ENCODE results near the gene PDE4B. TPM values are rescaled to one million over a fixed set of nuclear protein-coding genes. Genes with fewer than 3 reads are reported as not detected.
A peak's percentile ranks its signal among the peaks of the same experiment; 100 is the strongest.

The PDE4B gene
- total and polyA plus RNA-seq, 10 of the 15 experiments (the other 5 are each of a cell fraction or from before 2014, with no cell fraction given) = 3.0 to 13.2 (median 5.7) TPM

DNA sequence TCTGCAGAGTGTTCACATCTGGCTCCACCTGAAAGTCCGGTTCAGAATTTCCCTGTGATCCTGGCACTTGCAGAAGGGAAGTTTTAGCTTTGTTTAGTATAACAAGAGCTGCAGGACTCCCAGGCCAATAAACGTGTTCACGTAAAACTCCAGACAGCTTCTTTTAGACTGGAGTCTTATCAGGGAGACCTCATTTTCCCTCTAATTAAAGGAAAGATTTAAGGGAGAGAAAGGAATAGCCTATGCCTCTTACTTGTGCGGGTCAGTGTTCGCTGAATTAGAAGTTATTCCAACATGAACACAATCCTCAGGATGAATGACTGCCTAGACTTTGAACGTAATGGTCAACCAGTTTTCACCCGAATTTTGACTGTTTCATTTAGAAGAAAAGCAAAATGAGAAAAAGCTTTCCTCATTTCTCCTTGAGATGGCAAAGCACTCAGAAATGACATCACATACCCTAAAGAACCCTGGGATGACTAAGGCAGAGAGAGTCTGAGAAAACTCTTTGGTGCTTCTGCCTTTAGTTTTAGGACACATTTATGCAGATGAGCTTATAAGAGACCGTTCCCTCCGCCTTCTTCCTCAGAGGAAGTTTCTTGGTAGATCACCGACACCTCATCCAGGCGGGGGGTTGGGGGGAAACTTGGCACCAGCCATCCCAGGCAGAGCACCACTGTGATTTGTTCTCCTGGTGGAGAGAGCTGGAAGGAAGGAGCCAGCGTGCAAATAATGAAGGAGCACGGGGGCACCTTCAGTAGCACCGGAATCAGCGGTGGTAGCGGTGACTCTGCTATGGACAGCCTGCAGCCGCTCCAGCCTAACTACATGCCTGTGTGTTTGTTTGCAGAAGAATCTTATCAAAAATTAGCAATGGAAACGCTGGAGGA is 539.2 kb downstream of the PDE4B start:
- H3K4me3 ChIP-seq = peak overlapping the region; percentile 81
- POLR2A ChIA-PET = interaction anchor here (0.7 to 6.1 kb wide), 12 partner anchors 8 to 113 kb away, joined by 3 to 79 read pairs (median 4); no protein-coding TSS in a partner anchor
- CTCF ChIA-PET = interaction anchor here (0.6 to 8.9 kb wide), 17 partner anchors 8 to 114 kb away, joined by 3 to 123 read pairs (median 5); no protein-coding TSS in a partner anchor
- H3K27ac ChIP-seq (ENCODE audit: control insufficient read depth, insufficient read depth) = peak overlapping the region; percentile 93
- peak; percentile 13 for ATAC-seq
- peaks cover 45% of the 10 kb centered on the region for H3K79me2 ChIP-seq (ENCODE audit: control insufficient read depth, insufficient read depth, low read length)
- SMC1A ChIA-PET (ENCODE audit: uncharacterized antibody, unreplicated experiment) = interaction anchor here (0.8 to 16.3 kb wide), 27 partner anchors 8 to 118 kb away, joined by 3 to 331 read pairs (median 4); no protein-coding TSS in a partner anchor
- peak overlapping the region; percentile 45 for H2AFZ ChIP-seq (ENCODE audit: control insufficient read depth, low read depth, low read length)
- RAD21 ChIA-PET (ENCODE audit: unreplicated experiment) = interaction anchor here (0.6 to 13.5 kb wide), 27 partner anchors 8 to 114 kb away, joined by 3 to 238 read pairs (median 6); no protein-coding TSS in a partner anchor
- no peaks in the 10 kb centered on the region for H3K27me3 ChIP-seq (replicated peaks in 1 of 2; ENCODE audit: control insufficient read depth in 2 of 2, insufficient read depth in 2 of 2, low read length in 1 of 2)
- WGBS (ENCODE audit: insufficient coverage, insufficient replicate concordance, low lambda C conversion rate, missing lambda C conversion rate) = 2% methylated on average over 18 of the region's 18 CpGs
- H4K20me1 ChIP-seq (ENCODE audit: control insufficient read depth, insufficient read depth) = no peaks in the 10 kb centered on the region
- intact Hi-C loops (cut with micrococcal nuclease; ENCODE audit: unreplicated experiment) = loop anchor here (1.0 kb wide), 2 partner anchors 49 to 61 kb away; no protein-coding TSS in a partner anchor
- H3K9me3 ChIP-seq (replicated peaks; ENCODE audit: control insufficient read depth, insufficient read depth, low read length) = no peaks in the 10 kb centered on the region
- BruUV-seq (replicated peaks) = no TSS peak
- DNase-seq (ENCODE audit: low read depth, low spot score) = no peak
- FAIRE-seq = no peak
- in situ Hi-C loops (cut with MboI) = loop anchor here (5.0 kb wide), 1 partner anchor 50 kb away; no protein-coding TSS in a partner anchor
- H3K4me2 ChIP-seq (ENCODE audit: control insufficient read depth, insufficient read depth) = peak overlapping the region; percentile 94
- no peaks in the 10 kb centered on the region for H3K36me3 ChIP-seq (ENCODE audit: control insufficient read depth in 2 of 2, insufficient read depth in 2 of 2, low read length in 1 of 2)
- H3K4me1 ChIP-seq (ENCODE audit: control insufficient read depth, insufficient read depth, low read length) = peaks cover 49% of the 10 kb centered on the region
- H3K9ac ChIP-seq (ENCODE audit: control insufficient read depth, insufficient read depth, low read length) = peak overlapping the region; percentile 88
- TF ChIP-seq TCF3 (IDR thresholded peaks at IDR 0.05; ENCODE audit: borderline replicate concordance, insufficient read depth, low read depth, low read length) (no peak), RUNX3 (IDR thresholded peaks at IDR 0.05; ENCODE audit: low read length) (0 out of 2 replicates have a peak, but pooled peaks have one; percentile 3), BHLHE40 (IDR thresholded peaks at IDR 0.05; ENCODE audit: borderline replicate concordance in 1 of 2, low read depth in 2 of 2, low read length in 1 of 2) (0 out of 4 replicates have a peak, but pooled peaks of 1 of the 2 experiments have one; percentile 18), EED (IDR thresholded peaks at IDR 0.05; ENCODE audit: low read depth) (peak; percentile 69), POU2F2 (IDR thresholded peaks at IDR 0.05; ENCODE audit: borderline replicate concordance, low read depth, low read length) (no peak; the same call in 2 of the 3 replicates), EP300 (IDR thresholded peaks at IDR 0.05; ENCODE audit: borderline replicate concordance in 1 of 2, control insufficient read depth in 1 of 2, low read depth in 2 of 2, low read length in 2 of 2) (peak in 1 of 2 experiments; percentile 41; a peak in 1 of 4 replicates), MXI1 (IDR thresholded peaks at IDR 0.05; ENCODE audit: low read depth, low read length) (peak; percentile 48; the same call in 1 of the 2 replicates), CREB1 (IDR thresholded peaks at IDR 0.05; ENCODE audit: low read depth) (peak; percentile 16; the same call in 1 of the 2 replicates), CHD2 (IDR thresholded peaks at IDR 0.05; ENCODE audit: borderline replicate concordance, low read depth, low read length) (0 out of 2 replicates have a peak, but pooled peaks have one; percentile 31), IKZF1 (conservative IDR thresholded peaks at IDR 0.05) (peak; percentile 84), DPF2 (IDR thresholded peaks at IDR 0.05) (0 out of 2 replicates have a peak, but pooled peaks have one; percentile 29), ZBTB40 (IDR thresholded peaks at IDR 0.05; ENCODE audit: borderline replicate concordance) (peak; percentile 33; the same call in 1 of the 2 replicates), YBX1 (IDR thresholded peaks at IDR 0.05) (no peak), ATF7 (IDR thresholded peaks at IDR 0.05; ENCODE audit: low read depth) (peak; percentile 43)
- TF ChIP-seq, protein P1, sequence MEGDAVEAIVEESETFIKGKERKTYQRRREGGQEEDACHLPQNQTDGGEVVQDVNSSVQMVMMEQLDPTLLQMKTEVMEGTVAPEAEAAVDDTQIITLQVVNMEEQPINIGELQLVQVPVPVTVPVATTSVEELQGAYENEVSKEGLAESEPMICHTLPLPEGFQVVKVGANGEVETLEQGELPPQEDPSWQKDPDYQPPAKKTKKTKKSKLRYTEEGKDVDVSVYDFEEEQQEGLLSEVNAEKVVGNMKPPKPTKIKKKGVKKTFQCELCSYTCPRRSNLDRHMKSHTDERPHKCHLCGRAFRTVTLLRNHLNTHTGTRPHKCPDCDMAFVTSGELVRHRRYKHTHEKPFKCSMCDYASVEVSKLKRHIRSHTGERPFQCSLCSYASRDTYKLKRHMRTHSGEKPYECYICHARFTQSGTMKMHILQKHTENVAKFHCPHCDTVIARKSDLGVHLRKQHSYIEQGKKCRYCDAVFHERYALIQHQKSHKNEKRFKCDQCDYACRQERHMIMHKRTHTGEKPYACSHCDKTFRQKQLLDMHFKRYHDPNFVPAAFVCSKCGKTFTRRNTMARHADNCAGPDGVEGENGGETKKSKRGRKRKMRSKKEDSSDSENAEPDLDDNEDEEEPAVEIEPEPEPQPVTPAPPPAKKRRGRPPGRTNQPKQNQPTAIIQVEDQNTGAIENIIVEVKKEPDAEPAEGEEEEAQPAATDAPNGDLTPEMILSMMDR (IDR thresholded peaks at IDR 0.05 in 2 of 3, conservative IDR thresholded peaks at IDR 0.05 in 1 of 3; ENCODE audit: control insufficient read depth in 2 of 3, extremely low read depth in 1 of 3, insufficient read depth in 1 of 3, low read depth in 3 of 3, low read length in 3 of 3) = no peak

Data from GM12878 (cell line).